HepG2 (cell line): ENCODE measurements around the gene TMEM132D. TPM values are rescaled to one million over a fixed set of nuclear protein-coding genes. Genes with fewer than 3 reads are reported as not detected.

Experiments used
- ATAC-seq: fragments of 200-7000 bp; cut with Tn5 transposase; 3 replicates; pipeline ENCODE4 v1.9.1; 2020; ENCODE audit warnings: mild to moderate bottlenecking, moderate library complexity
- BruUV-seq: library from RNA; stranded (reverse); fragments of 400-500 nt; replicated peaks from 2 replicates; lab custom pipeline; 2021; lab: Mats Ljungman, UMichigan
- CTCF ChIA-PET: fragments of 300-600 bp; formaldehyde crosslinking; extraction: SDS; loops from one replicate; lab custom pipeline; 2021; ENCODE audit warnings: low total read pairs, inconsistent platforms, low intra/inter-chr PET ratio; lab: Yijun Ruan, JAX
- POLR2A ChIA-PET: fragments of 350-600 bp; sonication (Branson Sonifier 250); formaldehyde crosslinking; loops from one replicate; lab custom pipeline; 2020; ENCODE audit warnings: antibody characterized with exemption, inconsistent platforms; lab: Yijun Ruan, JAX
- DNase-seq: peaks from one replicate; pipeline ENCODE4 v3.0.0-alpha.2; 2015; ENCODE audit warnings: low spot score
- FAIRE-seq: peaks from 3 replicates; lab custom pipeline; 2011; peaks lifted over from hg19 to GRCh38; lab: Jason Lieb, UNC
- H2AFZ ChIP-seq: one replicate; pipeline ENCODE4 v1.6.1; 2011; ENCODE audit warnings: low read length, inconsistent platforms
- H3K27ac ChIP-seq: fragments of 300-600 bp; 3 replicates; pipeline ENCODE4 v1.8.0; 2011; ENCODE audit warnings: mixed run types, mild to moderate bottlenecking, mixed read lengths, low read length, inconsistent platforms; ENCODE audit not compliant: insufficient read depth; ENCODE audit errors: extremely low read length
- H3K27me3 ChIP-seq, 2 experiments: fragments of 200-600 bp in 1 of 2; 2 replicates in 1 of 2; 3 replicates in 1 of 2; pipeline versions ENCODE4 v1.6.0 to v1.8.0; 2011; ENCODE audit warnings: low read length in 2 of 2, mild to moderate bottlenecking in 2 of 2, moderate library complexity in 2 of 2, inconsistent platforms in 1 of 2; ENCODE audit not compliant: insufficient read depth in 2 of 2, control insufficient read depth in 1 of 2
- H3K36me3 ChIP-seq, 2 experiments: fragments of 200-600 bp in 1 of 2; replicated peaks in 1 of 2; 2 replicates in 1 of 2; 3 replicates in 1 of 2; pipeline versions ENCODE4 v1.5.1 to v1.8.0; 2011; ENCODE audit warnings: low read length in 2 of 2, inconsistent platforms in 1 of 2; ENCODE audit not compliant: insufficient read depth in 2 of 2, control insufficient read depth in 1 of 2
- H3K4me1 ChIP-seq: 2 replicates; pipeline ENCODE4 v1.5.1; 2012; ENCODE audit warnings: low read length, inconsistent platforms; ENCODE audit not compliant: insufficient read depth
- H3K4me2 ChIP-seq: 2 replicates; pipeline ENCODE4 v1.6.0; 2011; ENCODE audit warnings: low read depth, low read length, inconsistent platforms
- H3K4me3 ChIP-seq, 3 experiments: fragments of 200-600 bp in 1 of 3; sonication (generic), shearing (Covaris generic) in 1 of 3; replicated peaks in 1 of 3; 2 replicates each; pipeline ENCODE4 v1.5.1; 2011 to 2016; ENCODE audit warnings: low read length in 3 of 3, inconsistent platforms in 2 of 3, low read depth in 2 of 3, mild to moderate bottlenecking in 2 of 3, control low read depth in 1 of 3, mixed read lengths in 1 of 3; ENCODE audit not compliant: insufficient read depth in 1 of 3
- H3K79me2 ChIP-seq: one replicate; pipeline ENCODE4 v1.6.1; 2011; ENCODE audit warnings: low read length, inconsistent platforms; ENCODE audit not compliant: insufficient read depth
- H3K9ac ChIP-seq: 2 replicates; pipeline ENCODE4 v1.6.0; 2011; ENCODE audit warnings: mild to moderate bottlenecking, low read depth, low read length, inconsistent platforms; ENCODE audit not compliant: insufficient read depth
- H3K9me3 ChIP-seq: 2 replicates; pipeline ENCODE4 v1.5.1; 2012; ENCODE audit warnings: mild to moderate bottlenecking, low read length
- H4K20me1 ChIP-seq: 2 replicates; pipeline ENCODE4 v1.6.0; 2011; ENCODE audit warnings: inconsistent platforms, mild to moderate bottlenecking, low read length, moderate library complexity; ENCODE audit not compliant: insufficient read depth
- DNMT1 ChIP-seq: sonication (generic); formaldehyde crosslinking; IDR thresholded peaks from 2 replicates; pipeline ENCODE4 v1.5.1; 2020; ENCODE audit warnings: mild to moderate bottlenecking, missing genetic modification reagents
- KDM3A ChIP-seq: IDR thresholded peaks from 2 replicates; pipeline ENCODE4 v1.6.1; 2018; ENCODE audit warnings: low read depth, missing compliant biosample characterization
- MED1 ChIP-seq: sonication (generic); formaldehyde crosslinking; IDR thresholded peaks from 2 replicates; pipeline ENCODE4 v1.4.0; 2020; ENCODE audit warnings: missing genetic modification reagents
- NFYC ChIP-seq: IDR thresholded peaks from 2 replicates; pipeline ENCODE4 v1.6.1; 2016; ENCODE audit warnings: missing genetic modification reagents, missing compliant biosample characterization
- REL ChIP-seq: sonication (generic); formaldehyde crosslinking; conservative IDR thresholded peaks from 2 replicates; pipeline ENCODE4 v1.8.0; 2022; ENCODE audit warnings: mild to moderate bottlenecking, missing genetic modification reagents, moderate library complexity
- SP1 ChIP-seq, 2 experiments: fragments of 450-650 bp in 1 of 2; sonication (generic) in 1 of 2; formaldehyde crosslinking in 1 of 2; IDR thresholded peaks; 2 replicates each; pipeline versions ENCODE4 v1.4.0 to v1.6.1; 2016 to 2020; ENCODE audit warnings: missing genetic modification reagents in 1 of 2
- SP4 ChIP-seq: sonication (generic); formaldehyde crosslinking; IDR thresholded peaks from 2 replicates; pipeline ENCODE4 v1.8.1; 2023; ENCODE audit warnings: mild to moderate bottlenecking, missing genetic modification reagents
- ZBTB42 ChIP-seq: sonication (generic); formaldehyde crosslinking; IDR thresholded peaks from 2 replicates; pipeline ENCODE4 v1.5.0; 2020; ENCODE audit warnings: mild to moderate bottlenecking, missing genetic modification reagents
- ZNF550 ChIP-seq: sonication (generic); formaldehyde crosslinking; IDR thresholded peaks from 2 replicates; pipeline ENCODE4 v1.4.0; 2020; ENCODE audit warnings: mild to moderate bottlenecking, missing genetic modification reagents, borderline replicate concordance
- ZNF710 ChIP-seq: sonication (generic); formaldehyde crosslinking; IDR thresholded peaks from 2 replicates; pipeline ENCODE4 v1.5.0; 2020; ENCODE audit warnings: mild to moderate bottlenecking, missing genetic modification reagents, borderline replicate concordance
- WGBS: methylation state at CpG from one replicate; pipeline ENCODE4 v1.1.6; 2017; ENCODE audit warnings: low lambda C conversion rate; 5-methylcytosine and 5-hydroxymethylcytosine counted together
- in situ Hi-C: cut with HindIII; loops from 2 replicates; pipeline ENCODE4 v1.10.0; 2017; ENCODE audit warnings: low pct_unique_long_range_greater_than_20kb; ENCODE audit not compliant: extremely low pct_ligation_motif_present
- intact Hi-C: fragments of 100-400 bp; cut with micrococcal nuclease; formaldehyde crosslinking; loops from one replicate; pipeline ENCODE4 v1.10.0; 2022; ENCODE audit not compliant: unreplicated experiment
- polyA plus RNA-seq, 8 experiments: library from polyadenylated mRNA; depleted of rRNA in 3 of 8; stranded (reverse) in 7 of 8; unstranded in 1 of 8; fragments of >200 nt; fragmentation: Illumina TruSeq in 4 of 8; extraction: Trizol in 4 of 8; gene quantifications; 2 replicates each; pipeline versions ENCODE4 v1.2.1 to v1.2.3, GENCODE V29; 2011 to 2016; ENCODE audit warnings: low read depth in 4 of 8, missing spikeins in 1 of 8, mixed read lengths in 1 of 8; ENCODE audit not compliant: insufficient read depth in 1 of 8
- total RNA-seq, 5 experiments: library from RNA; depleted of rRNA; stranded (reverse); fragments of >200 nt; fragmentation: Illumina TruSeq; extraction: Trizol; gene quantifications; 2 replicates each; pipeline ENCODE4 v1.2.3, GENCODE V29; 2016; ENCODE audit warnings: low read depth in 1 of 5
- TF ChIP-seq, protein P1 (sequence below): sonication (generic); formaldehyde crosslinking; IDR thresholded peaks from 2 replicates; pipeline ENCODE4 v1.8.1; 2023; ENCODE audit warnings: mild to moderate bottlenecking, missing genetic modification reagents, borderline replicate concordance

Gene TMEM132D
- total and polyA plus RNA-seq, 2 of the 13 experiments (the other 11 are each of a cell fraction or from before 2014, with no cell fraction given): not detected

DNA sequence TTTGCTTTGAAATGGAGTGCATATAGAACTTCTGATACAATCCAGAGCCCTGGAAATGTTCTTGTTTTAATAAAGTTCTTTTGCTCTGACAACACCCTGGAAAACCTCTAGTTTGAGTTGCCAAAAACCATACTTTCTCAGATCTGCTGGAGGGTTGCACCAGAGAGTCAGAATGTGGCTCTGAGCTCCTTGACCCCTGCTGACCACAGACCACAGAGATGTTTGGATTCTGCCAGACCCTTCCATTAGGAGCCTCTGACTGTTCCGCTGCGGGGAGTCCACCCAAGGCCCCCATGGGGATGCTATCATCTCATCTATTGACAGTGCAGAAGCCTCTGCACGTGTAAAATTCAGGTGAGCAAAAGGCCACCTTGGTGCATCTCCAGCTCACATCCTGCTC, 718.0 kb downstream of the TMEM132D start:
- Histone ChIP-seq H3K4me3 (no peak overlapping the region), H3K4me1 (no peaks in the 10 kb centered on the region), H3K36me3 (no peaks in the 10 kb centered on the region), H3K79me2 (no peaks in the 10 kb centered on the region), H3K27me3 (peaks cover 0 to 11% of the 10 kb centered on the region in 2 experiments; a peak in 1 of 5 replicates), H4K20me1 (no peaks in the 10 kb centered on the region), H3K9me3 (no peaks in the 10 kb centered on the region), H3K9ac (no peak overlapping the region), H2AFZ (no peak overlapping the region), H3K4me2 (no peak overlapping the region), H3K27ac (no peak overlapping the region)
- CTCF ChIA-PET: no interaction called here
- ATAC-seq (no peak), FAIRE-seq (no peak), DNase-seq (no peak)
- WGBS: no CpG with 5 or more reads among the region's 3 CpGs
- in situ Hi-C loops (loop anchor here (25.0 kb wide), 1 partner anchor 726 kb away; the partner anchor contains the start of gene TMEM132D), intact Hi-C loops (no loop called here)
- no TSS peak for BruUV-seq
- no peak for TF ChIP-seq ZBTB42
- TF ChIP-seq, protein P1, sequence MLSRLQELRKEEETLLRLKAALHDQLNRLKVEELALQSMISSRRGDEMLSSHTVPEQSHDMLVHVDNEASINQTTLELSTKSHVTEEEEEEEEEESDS (CRISPR knock-in tag): no peak
- TF ChIP-seq DNMT1 (CRISPR knock-in tag): no peak
- TF ChIP-seq ZNF550 (CRISPR knock-in tag): no peak
- no peak for TF ChIP-seq KDM3A (CRISPR knock-in tag)
- TF ChIP-seq ZNF710: no peak
- no peak for TF ChIP-seq REL (CRISPR knock-in tag)
- TF ChIP-seq NFYC (CRISPR knock-in tag): no peak
- no peak for TF ChIP-seq MED1
- TF ChIP-seq SP4: no peak
- TF ChIP-seq SP1 (IDR thresholded peaks at IDR 0.05): no peak
- no peak for TF ChIP-seq SP1 (CRISPR knock-in tag; IDR thresholded peaks at IDR 0.05)
- POLR2A ChIA-PET: no interaction called here
